Germinal center (tissue), 1 donor: Measurements from ENCODE around the gene HS2ST1.
"Not testable (repeated sequence)": the region's sequence is repeated elsewhere in the genome, so short reads cannot be mapped to it uniquely, and the experiment has no call there.

Experiments
- DNase-seq: peaks from one replicate; pipeline ENCODE4 v3.0.0; 2012; ENCODE audit warnings: mixed read lengths, low spot score

The HS2ST1 gene

DNA sequence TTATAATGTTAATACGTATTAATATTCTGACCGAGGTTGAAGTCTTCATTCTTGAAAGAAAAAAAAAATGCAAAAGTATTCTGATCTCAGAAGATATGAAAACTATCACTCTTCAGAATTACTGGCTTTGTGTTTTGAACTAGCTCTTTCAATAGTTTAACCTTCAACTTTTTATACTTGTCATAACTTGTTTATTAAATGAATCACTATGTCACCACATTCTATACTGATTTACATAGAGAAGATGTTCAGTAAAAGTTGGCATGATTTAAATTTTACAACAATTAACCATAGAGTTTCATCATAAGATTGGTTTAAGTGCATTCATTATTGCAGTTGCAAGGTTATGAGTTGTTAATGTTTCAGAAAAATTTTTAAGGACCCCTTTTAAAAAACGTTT, 57.3 kb downstream of the HS2ST1 start:
- no peak for DNase-seq

DNA sequence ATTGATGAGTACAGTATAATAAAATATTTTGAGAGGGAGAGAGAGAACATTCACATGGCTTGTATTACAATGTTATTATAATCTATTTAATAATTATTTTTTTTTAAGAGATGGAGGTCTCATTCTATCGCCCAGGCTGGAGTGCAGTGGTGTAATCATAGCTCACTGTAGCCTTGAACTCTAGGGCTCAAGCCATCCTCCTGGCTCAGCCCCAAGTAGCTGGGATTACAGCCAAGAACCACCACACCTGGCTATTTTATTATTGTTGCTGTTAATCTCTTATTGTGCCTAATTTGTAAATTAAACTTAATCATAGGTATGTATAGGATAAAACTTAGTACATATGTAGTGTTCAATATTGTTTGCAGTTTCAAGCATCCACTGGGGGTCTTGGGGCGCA, 57.8 kb downstream of the HS2ST1 start:
- DNase-seq = no peak

DNA sequence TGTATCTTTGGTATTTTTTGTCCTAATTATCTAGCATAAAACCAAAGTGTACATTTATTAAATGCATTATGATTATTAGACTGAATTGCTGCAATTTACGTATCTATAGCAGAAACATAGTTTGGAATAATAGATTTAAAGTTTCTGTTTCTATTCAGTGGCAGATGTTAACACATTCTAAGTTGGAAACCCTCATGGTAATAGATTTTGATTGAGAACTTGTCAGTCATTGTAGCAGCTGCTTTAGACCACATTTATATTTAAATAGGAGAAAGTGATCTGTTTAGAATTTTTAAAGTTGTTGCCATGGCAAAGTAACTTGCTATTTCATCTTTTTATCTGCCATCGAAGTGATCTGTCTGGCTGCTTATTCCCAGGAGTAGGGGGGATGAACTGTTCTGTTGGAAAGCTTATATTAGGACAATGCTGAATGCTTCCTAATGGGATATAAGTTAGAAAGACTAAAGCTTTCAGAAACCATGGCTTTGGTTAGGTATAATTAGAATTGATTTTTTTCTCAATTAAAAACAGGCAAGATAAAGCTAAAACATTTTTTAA, 61.6 kb downstream of the HS2ST1 start:
- no peak for DNase-seq

DNA sequence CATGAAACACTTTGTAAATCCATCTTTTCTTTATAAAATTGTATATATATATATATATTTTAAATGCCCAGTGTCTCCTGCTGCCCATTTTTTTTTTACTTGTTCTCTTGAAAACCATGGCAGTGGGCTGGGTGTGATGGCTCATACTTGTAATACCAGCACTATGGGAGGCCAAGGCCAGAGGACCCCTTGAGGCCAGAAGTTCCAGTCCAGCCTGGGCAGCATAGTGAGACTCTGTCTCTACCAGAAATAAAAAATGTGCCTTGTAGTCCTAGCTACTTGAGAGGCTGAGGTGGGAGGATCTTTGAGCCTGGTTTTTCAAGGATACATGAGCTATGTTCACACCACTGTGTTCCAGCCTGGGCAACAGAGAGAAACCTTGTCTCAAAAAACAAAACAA, 62.2 kb downstream of the HS2ST1 start:
- DNase-seq = no peak

DNA sequence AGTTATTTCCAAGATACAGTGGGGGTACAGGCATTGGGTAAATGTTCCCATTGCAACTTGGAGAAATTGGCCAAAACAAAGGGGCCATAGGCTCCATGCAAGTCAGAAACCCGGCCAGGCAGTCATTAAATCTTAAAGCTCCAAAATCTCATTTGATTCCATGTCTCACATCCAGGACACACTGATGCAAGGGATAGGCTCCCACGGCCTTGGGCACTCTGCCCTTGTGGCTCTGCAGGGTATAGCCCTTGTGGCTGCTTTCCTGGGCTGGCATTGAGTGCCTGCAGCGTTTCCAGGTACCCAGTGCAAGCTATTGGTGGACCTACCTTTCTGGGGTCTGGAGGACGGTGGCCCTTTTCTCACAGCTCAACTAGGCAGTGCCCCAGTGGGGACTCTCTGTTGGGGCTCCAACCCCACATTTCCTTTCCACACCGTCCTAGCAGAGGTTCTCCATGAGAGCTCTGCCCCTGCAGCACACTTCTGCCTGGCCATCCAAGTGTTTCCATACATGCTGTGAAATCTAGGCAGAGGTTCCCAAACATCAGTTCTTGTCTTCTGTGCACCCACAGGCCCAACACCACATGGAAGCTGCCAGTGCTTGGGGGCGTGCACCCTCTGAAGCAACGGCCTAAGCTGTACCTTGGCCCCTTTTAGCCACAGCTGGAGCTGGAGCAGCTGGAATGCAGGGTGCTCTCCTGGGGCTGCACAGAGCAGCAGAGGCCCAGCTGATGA, 67.2 kb downstream of the HS2ST1 start:
- no peak for DNase-seq

DNA sequence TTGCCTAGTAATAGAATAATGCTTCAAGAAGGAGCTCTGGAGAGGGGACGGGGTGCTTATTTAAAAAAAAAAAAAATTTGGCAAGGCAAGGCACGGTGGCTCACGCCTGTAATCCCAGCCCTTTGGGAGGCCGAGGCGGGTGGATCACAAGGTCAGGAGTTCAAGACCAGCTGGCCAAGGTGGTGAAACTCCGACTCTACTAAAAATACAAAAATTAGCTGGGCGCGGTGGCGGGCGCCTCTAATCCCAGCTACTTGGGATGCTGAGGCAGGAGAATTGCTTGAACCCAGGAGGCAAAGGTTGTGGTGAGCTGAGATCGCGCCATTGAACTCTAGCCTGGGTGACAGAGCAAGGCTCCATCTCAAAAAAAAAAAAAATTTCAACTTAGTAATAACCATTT, 69.2 kb downstream of the HS2ST1 start:
- not testable (repeated sequence) for DNase-seq

DNA sequence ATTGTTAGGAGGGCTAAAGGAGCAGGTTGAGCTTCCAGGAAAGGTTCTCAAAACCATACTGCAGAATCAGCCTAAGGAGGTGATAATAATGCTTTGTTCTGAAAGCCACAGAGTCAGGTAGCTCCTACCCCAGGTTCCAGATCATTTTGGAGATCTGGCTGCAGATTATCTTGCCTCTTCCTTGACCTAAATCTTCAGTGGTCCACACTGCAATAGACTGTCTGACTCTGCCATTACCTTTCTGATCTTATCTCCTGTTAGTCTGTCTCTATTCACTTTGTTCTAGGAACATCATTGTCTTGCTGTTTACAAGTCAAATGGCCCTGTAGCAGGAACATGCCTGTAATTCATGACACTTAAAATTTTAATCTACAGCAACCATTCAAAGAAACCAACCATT, 73.0 kb downstream of the HS2ST1 start:
- no peak for DNase-seq

DNA sequence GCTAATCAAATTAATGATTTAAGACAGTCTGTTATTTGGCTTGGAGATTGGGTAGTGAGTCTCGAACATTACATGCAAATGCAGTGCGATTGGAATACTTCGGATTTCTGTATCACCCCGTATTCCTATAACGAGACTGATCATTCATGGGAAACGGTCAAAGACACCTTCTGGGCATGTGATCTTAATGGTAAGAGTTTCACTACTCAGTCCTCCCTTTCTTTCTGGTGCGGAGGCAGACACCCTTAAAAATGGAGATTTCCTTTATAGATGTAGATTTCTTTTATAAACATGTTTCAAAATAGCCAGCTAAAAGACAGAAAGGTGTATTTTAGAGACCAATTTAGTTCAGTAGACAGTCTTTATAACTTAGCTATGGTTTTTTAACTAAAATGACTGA, 74.4 kb downstream of the HS2ST1 start:
- DNase-seq = no peak

DNA sequence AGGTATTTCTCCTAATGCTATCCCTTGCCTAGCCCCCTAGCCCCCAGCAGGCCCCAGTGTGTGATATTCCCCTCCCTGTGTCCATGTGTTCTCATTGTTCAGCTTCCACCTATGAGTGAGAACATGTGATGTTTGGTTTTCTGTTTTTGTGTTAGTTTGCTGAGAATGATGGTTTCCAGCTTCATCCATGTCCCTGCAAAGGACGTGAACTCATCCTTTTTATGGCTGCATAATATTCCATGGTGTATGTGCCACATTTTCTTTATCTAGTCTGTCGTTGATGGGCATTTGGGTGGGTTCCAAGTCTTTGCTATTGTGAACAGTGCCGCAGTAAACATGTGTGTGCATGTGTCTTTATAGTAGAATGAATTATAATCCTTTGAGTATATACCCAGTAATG, 75.3 kb downstream of the HS2ST1 start:
- DNase-seq = not testable (repeated sequence)

DNA sequence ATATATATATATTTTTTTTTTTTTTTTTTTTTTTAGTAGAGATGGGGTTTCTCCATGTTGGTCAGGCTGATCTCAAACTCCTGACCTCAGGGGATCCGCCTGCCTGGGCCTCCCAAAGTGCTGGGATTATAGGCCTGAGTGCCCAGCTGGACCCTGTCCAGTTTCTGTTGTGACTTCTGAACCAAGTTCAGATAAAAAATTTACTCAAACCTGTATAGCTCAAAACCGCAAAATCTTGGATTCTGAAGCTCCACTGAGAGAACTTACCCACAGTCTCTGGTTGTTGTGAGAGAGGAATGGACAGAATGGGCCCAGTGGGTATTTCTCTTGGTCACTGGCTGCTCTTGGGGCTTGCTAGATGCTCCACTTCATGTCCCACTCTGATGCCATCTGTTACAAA, 76.4 kb downstream of the HS2ST1 start:
- DNase-seq = no peak

DNA sequence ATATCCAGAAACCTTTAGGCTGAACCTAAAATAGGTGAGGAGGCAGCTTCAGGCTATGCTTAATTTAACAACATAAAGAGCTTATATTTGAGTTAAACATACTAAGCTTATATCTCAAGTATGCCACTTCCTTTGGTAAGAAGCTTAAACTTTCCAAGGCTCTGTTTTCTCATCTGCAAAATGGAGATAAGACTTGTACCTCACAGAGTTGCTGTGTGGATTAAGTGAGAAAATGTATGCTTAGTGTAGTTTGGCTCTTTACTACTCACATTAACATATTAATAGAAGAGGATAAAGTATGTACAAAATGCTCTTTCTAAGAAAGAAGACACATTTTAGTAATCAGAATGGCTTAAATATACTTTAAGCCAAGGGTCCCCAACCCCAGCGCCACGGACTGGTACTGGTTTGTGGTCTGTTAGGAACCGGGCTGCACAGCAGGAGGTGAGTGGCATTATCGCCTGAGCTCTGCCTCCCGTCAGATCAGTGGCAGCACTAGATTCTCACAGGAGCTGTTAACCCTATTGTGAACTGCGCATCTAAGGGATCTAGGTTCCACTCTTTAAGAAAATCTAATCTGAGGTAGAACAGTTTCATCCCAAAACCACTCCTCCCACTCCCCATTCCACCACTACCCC, 77.2 kb downstream of the HS2ST1 start:
- DNase-seq = no peak

DNA sequence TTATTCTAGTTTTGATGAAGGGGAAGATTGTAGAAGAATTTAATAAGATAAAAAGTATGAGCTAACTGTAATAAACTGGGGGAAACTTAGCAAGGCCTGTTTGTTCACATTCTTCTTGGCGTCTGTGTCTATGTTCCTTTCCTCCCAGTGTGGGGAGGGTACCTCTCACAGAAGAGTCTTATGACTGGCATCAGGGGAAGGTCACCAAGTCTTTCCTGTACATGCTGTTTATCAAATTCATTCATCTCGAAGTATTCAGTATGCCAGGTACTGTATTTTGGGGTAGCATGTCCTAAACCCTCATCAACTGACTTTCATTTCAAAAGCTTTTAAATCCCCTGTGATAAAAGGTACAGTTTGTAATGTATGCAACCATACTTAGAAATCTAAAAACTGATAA, 78.4 kb downstream of the HS2ST1 start:
- DNase-seq = no peak

DNA sequence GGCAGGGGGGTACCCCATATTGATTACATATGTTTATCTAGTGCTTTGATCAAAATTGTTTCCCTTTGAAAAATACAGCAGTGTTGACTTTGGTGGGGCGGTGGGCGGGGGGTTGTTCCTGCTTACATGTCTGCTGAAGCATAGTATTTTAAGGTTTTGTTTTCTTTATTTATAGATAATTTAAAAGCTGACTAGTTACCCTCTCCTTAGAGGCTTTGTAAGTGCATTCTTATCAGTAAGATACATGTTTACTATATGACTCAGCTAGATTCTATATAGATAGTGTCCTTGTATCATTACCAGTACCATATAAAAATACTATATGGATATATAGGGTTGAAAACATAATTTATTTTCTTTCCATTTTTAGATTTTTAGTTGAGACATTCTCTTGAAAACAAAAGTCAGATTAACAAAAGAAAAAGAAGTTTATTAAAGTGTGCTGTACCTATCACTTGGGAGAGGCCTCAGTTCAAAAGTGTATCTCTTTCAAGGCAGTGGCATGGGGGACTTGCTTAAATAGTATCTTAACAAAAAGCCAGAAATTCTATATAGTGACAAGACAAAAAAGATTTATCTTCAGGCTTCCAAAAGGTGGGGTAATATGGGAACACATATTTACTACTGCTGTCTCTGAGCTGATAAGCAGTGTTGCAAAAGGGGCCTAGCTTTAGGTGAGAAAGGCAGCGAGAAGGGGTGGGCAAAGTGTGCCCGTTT, 79.0 kb downstream of the HS2ST1 start:
- no peak for DNase-seq

DNA sequence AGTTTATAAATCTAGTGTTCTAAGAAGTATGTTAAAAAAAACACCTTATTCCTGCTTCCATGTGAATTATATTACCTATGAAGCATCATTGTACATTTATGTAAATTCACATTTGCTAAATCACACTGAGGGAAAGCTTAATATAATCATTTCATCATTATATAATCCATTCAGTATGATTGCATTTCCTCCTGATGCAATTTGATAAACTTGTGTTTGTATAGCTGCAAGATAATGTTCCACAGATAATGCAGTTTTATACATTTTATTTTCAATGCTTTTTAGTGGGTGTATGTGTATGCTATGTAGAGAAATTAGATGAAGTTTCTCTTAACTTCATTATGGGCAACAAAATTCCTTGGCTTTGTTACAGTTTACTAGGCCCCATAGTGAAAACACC, 79.6 kb downstream of the HS2ST1 start:
- no peak for DNase-seq

DNA sequence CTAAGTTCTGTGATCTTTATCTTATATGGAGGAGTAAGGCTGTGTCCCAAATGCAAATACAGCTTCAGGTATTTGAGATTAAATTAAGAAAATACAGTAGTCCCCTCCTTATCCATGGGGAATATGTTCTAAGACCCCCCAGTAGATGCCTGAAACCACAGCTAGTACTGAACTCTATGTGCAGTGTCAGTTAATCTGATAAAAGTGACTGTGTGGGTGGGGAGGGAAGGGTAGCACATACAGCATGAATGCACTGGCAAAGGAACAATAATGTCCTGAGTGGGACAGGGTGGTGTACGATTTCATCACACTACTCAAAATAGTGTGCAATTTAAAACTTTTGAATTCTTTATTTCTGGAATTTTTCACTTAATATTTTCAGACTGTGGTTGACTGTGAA, 83.1 kb downstream of the HS2ST1 start:
- no peak for DNase-seq

DNA sequence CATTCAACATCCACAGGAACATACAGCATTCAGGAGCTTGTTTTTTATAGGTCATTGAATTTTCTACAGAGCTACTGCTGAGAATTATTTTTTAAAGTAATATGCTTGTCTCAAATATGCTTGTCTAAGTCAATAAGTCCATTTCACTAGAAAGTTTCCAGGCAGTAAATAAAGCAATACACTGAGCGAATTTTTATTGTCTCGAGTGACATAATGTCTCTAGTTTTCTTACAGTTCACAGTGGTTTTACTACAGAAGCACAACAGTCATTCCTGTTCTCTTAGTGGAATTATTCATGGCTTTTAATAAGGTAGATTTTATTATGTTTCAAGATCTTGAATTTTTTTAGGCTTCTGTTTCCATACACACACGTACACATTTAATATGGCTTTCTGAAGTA, 83.8 kb downstream of the HS2ST1 start:
- DNase-seq = no peak

DNA sequence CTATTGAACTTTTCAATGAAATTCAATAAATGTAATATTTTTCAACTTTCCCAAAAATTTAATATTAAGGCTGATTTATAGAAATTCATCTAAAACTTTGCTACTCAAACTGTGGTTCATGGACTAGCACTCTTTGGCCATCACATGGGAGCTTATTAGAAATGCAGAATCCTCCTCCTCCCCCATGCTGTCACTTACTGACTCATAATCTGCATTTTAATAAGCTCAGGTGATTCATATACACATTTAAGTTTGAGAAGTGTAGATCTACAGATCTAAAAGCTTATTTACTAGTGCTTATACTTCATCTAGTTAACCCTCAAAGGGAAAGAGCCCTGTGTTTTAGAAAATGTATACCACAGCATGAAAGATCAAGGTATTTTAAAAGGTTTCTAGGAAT, 84.3 kb downstream of the HS2ST1 start:
- DNase-seq = no peak

DNA sequence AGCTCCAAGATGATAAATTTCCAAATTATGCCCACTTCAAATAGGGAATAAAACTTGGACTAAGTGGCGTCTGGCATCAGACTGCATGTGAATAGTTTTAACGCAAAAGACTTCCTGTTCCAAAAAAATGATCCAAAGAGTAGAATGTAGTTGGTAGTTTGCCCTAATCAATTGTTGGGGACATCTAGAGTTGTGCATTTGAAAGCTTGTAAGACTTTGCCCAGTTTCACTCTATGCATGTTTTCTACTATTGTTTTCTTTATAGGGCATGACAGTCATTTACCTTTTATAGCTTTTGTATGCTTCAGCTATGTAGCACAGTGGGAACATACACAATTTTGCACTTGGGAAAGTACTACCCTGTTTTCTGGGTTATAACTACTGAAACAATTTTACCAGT, 86.0 kb downstream of the HS2ST1 start:
- DNase-seq = no peak

DNA sequence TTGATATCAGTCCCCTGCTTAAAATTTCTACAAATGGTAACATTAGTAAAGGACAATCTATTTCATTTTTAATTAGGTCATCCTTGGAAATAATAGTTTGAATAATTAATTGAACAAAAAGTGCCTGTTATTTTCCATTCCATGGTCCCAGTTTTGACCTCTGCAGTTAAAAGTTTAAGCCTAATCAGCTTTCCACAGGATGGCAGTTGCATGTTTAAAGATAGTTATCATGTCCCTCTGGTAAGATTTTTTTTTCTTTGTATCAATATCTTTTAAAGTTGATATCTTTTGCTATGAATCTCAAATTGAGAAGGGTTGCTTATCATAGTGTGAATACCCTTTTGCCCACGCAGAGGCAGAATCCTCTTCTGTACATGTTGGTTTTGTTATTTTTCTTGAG, 90.4 kb downstream of the HS2ST1 start:
- DNase-seq = no peak

DNA sequence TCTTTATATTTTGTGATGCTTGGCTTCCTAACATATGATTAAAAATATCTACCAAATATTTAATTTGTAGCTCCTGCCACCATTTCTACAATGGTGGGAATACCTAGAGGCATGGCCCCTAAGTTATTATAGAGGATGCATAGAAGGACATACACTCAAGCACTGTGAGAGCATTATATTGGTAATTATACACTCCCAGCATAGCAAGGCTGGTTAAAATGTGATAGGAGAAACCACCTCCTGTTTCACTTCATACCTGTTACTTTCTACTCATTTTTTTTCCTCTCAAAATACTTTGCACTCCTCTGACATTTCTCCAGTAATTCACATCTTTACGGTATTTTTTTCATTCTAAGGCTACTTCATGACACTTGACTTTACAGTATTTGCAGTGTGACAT, 92.9 kb downstream of the HS2ST1 start:
- DNase-seq = no peak

DNA sequence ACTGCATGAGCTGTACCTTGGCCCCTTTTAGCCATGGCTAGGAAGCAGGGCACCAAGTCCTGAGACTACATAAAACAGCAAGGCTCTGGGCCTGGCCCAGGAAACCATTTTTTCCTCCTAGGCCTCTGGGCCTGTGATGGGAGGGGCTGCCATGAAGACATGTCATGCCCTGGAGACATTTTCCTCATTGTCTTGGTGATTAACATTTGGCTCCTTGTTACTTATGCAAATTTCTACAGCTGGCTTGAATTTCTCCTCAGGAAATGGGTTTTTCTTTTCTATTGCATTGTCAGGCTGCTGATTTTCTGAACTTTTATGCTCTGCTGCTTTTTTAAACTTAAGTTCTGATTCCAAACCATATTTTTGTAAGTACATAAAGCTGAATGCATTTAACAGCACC, 99.0 kb downstream of the HS2ST1 start:
- not testable (repeated sequence) for DNase-seq

DNA sequence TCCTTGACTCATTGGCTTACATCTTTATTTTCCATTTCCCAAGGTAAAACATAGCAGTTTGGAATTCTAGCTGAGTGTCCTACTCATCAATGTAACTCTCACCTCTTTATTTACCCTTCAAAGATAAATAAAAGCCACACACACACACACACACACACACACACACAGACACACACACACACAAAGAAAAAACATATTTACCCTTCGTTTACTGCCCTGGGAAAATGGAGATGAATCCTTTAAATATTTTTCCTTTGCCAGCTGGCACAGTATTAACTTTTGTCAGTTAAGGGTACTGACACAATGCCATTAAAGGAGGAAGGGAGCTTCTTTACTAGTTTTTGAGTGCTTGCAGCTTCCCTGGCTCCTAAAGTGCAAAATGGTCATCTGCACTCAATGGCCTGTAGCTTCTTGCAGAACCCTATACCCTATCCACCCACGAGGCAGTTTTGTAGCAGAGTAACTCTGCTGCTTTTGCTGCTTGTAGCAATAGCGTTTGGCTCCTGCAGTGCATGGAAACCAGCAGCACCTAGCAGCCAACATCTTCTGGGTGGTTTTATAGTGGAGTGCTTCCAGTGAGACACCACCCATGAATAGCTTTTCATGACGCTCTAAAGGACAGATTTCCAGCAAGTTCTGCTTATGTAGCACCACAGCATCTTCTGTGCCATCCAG, 103.7 kb downstream of the HS2ST1 start:
- no peak for DNase-seq

DNA sequence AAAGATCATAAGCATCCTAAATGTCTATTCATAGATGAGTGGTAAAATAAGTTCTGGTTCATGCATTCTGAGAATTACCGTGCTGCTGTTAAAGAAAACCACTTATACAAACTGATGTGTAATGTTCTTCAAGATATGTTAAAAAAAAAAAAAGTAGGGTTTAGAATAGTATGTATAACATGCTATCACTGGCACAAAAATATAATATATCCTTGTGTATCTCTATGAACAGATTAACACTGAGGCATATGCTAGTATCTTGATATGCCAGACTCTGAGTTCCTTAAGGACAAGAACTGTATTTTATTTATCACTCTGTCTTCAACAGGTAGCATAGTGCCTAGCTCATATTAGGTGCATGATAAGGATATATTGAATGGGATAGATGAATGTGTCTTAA, 108.9 kb downstream of the HS2ST1 start:
- DNase-seq = no peak
